Measurements from ENCODE around the gene SEC14L5.
A peak's percentile ranks its signal among the peaks of the same experiment; 100 is the strongest.

SEC14L5 gene

DNA sequence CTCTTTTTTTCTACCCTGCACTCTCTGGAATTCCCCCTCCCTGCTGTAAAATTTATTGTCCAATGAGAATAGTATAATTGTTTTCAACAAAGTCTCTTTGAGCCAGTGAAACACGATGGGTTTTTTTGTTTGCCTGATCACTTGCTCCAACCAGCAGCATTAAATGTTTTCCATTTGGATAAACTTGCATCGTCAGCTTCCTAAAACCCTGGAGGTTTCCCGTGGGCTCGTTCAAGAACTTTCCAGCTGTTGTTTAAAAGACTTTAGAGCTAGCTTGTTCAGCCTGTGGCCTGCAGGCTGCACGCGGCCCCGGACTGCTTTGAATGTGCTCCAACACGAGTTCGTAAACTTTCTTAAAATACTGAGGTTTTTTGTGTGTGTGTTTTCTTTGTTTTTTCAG is 60.7 kb downstream of the SEC14L5 start:
- peak; percentile 73 for DNase-seq

- DNase-seq: no peak
Observed at GRCh38 chr16:5019775-5020174, 61.6 kb downstream of the SEC14L5 start.

- DNase-seq: no peak
Observed at GRCh38 chr16:5020551-5020950, 62.4 kb downstream of the SEC14L5 start.

DNA sequence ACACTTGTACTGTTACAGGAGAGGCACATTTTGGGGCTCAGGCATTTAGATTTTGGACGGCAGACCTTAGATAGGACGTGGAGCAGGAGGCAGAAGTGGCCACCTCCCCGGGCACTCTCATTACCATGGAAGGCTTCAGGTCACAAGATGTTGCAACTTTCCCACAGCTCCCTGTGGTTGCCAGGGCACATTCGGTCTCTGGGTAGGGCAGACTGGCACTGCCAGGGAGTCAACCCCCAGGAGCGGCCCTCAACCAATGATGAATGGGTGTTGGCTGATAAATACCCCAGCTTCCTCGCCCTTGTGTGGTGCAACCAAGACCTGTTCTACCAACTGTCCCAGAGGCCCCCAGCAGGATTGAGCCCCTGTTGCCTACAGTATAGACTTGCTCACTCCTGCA is 64.4 kb downstream of the SEC14L5 start:
- DNase-seq: no peak

GRCh38 chr16:5024632-5025031 is 66.5 kb downstream of the SEC14L5 start:
- no peak for DNase-seq

- DNase-seq: no peak
Observed at GRCh38 chr16:5025171-5025632, 67.1 kb downstream of the SEC14L5 start.

GRCh38 chr16:5026664-5027063 is 68.5 kb downstream of the SEC14L5 start:
- no peak for DNase-seq

- no peak for DNase-seq
Observed at GRCh38 chr16:5027086-5027485, 69.0 kb downstream of the SEC14L5 start.

DNA sequence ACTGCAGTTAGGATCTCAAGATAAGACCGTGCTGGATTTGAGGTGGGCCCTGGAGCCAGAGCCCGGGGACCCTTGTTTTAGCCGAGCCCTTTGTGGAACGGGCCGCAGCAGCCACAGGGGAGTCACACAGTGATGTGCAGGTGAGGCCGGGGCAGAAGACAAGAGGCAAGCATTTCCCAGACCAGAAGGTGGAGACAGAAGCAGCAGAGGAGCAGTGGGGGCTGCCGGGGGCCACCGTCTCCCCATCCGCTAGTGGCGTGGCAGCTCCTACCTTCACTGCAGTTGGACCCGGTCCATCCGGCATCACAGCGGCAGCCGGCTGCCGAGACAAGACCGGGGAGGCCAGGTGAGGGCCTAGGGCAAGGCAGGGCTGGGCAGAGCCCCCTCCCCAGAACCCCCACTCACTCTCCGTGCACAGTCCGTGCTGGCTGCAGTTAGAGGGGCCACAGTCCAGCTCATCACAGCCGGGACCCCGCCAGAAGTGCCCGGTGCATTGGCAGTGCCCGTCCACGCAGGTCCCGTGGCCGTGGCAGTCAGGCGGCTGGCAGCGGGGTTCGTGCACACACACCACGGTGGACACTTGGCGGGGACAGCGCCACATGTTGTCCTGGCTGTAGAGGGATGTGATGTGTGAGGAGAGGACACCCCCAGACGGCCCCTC is 69.6 kb downstream of the SEC14L5 start:
- DNase-seq: no peak

- DNase-seq: no peak
Observed at GRCh38 chr16:5028950-5029475, 70.9 kb downstream of the SEC14L5 start.

DNA sequence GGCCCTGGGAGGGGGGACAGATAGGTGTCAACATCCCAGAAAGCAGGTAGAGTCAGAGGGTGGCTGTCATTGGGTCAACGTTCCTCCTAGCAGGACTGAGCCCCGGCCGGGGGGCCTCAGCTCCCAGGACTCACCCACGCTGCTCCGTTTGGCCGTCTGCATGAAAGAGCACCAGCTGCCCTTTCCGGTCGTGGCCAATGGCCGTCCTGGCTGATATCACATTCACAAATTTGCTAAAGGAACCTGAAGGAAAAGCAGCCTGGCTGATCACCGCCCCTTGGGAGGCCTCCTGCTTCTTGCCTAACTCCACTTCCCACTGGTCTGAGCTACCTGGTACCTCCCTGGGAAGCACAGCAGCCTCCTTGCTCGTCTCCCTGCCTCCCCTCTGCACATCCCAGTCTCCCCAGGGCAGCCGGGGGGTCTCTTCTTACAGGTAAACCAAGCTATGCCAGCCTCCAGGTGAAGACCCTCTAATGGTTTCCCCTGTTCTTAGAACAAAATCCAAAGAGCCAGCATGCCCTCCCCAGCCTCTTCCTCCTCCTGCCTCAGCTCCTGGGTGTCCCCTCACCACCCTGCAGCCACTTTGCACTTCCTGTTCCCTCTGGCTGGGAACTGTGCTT is 72.2 kb downstream of the SEC14L5 start:
- no peak for DNase-seq

- no peak for DNase-seq
Observed at GRCh38 chr16:5031601-5032000, 73.5 kb downstream of the SEC14L5 start.

GRCh38 chr16:5032748-5033167 is 74.6 kb downstream of the SEC14L5 start:
- DNase-seq: no peak

DNA sequence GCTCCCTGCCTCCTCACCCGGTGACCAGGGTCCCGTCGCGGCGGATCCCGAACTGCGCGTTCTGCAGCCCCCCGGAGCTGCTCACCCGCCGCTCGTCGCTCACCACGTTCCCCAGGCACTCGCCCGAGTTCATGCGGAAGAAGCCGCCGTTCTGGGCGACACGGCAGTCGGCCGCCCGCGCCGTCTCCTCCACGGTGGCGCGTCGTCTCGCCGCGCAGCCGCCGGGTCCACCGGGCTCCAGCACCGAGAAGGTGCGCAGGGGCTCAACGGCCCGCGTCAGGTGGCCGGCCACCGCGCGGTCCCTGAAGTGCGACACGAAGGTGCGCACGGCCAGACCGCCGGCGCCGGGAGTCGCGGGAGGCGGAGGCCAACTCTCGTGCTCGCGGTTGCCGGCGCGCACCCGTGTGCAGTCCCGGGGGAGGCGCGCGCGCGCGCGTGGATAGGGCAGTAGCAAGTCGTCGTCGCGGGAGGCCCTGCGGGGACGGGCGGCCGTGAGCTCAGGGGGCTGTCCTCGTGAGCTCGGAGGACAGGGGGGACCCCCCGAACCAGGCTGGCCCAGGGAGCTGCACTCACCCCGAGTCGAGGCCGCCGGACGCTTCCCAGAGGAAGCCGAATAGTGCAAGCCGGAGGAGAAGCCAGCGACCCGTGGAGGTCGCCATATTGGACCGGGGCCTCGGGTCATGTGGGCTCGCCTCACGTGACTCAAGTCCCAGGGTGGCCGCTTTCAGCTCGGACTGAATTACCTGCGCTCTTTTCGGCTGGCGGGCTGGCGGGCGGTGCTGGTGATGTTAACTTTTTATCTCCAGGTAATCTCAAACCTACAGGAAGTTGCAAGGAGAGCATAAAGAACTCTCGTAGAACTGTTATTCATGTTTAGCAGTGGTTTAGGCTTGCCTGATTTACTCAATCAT is 75.4 kb downstream of the SEC14L5 start, which contains the start of gene NAGPA:
Gene NAGPA (minus strand): TSS at position 680 of the 911 bp plus-strand sequence. CDS start 21 bp downstream, at position 659.
- DNase-seq: peak; percentile 92

- no peak for DNase-seq
Observed at GRCh38 chr16:5034167-5034523, 76.0 kb downstream of the SEC14L5 start.

DNA sequence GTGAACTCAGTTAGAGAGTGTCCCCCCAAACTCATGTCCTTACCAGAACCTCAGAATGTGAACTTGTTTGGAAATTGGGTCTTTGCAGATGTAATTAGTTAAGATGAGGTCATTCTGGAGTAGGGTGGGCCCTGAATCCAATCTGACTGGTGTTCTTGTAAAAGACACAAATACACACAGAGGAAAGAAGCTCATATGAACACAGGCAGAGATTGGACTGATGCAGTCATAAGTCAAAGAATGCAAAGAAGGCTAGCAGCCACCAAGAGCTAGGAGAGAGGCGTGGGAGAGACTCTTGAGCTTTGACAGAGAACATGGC is 77.7 kb downstream of the SEC14L5 start:
- DNase-seq: no peak

DNA sequence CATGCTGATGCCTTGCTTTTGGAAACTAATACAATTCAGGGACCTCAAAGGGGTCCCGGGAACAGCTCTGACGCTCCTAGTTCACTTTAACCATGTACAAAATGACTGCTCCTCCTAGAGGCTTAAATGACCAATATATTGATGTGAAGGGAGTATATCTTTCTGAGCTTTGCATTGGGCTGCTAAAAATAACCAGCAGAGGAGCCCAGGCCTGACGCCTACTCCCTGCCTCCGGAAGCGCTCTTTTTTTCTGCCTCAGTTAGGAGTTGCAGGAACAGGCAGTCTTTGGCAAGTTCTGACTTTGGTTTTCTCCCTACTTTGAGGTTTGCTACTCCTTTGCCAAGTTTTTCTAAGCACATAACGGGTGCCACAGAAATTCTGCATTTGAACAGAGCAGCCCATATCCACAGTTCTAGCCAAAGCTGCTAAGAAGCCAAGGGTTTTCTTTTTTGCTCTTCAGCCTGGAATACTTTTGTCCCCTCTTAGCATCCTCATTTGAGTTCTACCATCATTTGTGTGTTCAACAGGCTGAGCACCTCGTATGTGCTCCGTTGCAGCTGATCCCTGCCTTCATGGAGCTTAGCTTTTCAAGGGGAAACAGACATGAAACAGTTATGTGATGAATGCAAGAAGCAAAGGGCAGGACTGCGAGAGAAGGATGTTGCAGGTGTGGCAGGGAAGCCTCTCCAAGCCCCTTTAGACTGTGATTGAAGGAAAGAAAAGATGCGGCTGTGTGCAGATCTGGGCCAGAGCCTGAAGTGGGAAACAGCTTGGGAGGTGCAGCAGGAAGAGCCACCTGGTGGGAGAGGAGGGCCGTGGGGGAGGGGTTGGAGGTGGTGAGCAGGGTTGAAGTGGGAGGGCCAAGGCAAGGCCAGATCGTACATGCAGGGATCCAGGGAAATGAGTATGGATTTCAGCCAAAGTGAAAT is 78.4 kb downstream of the SEC14L5 start:
- DNase-seq: no peak

- no peak for DNase-seq
Observed at GRCh38 chr16:5040451-5040850, 82.3 kb downstream of the SEC14L5 start.

DNA sequence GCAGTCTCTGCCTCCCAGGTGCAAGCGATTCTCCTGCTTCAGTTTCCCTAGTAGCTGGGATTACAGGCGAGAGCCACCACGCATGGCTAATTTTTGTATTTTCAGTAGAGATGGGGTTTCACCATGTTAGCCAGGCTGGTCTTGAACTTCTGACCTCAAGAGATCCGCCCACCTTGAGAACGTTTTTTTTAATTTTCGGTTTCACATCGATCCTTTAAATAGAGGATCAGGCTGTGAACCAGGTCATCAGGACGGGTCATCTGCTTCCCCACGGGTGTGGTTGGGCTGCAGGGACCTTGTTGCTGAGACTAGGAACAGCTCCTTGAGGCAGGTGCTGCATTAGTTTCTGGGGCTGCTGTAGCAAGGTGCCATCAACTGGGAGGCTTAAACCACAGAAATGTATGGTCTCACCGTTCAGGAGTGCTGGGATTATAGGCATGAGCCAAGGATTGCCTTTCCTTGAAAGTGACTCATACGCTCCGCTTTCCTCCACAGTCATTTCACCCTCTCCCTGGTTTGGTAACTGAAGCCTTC is 83.5 kb downstream of the SEC14L5 start:
- no peak for DNase-seq

DNA sequence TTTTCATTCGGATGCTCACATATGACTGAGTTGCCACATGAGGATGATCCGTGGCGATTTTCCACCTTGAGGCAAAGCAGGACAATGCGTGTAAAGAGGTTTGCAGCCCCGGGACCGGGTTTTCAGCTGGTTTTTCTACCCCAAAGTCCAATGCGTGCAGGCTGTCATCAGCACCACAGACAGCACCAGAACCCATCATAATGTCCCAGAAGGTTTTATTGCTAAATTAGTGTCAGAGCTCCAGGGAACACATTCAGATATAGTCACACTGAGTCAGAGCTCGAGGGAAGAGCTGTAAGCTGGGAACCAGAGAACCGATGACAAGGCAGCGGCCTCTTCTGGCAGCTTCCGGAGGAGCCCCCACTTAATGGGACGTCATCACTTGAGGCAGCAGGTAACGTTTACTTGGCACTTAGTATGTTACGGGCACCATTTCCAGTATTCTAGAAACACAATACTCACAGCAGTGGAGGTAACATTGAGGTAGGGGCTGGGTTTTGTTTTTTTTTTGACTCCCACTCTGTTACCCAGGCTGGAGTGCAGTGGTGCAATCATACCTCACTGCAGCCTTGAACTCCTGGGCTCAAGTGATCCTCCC is 84.5 kb downstream of the SEC14L5 start:
- DNase-seq: no peak

DNA sequence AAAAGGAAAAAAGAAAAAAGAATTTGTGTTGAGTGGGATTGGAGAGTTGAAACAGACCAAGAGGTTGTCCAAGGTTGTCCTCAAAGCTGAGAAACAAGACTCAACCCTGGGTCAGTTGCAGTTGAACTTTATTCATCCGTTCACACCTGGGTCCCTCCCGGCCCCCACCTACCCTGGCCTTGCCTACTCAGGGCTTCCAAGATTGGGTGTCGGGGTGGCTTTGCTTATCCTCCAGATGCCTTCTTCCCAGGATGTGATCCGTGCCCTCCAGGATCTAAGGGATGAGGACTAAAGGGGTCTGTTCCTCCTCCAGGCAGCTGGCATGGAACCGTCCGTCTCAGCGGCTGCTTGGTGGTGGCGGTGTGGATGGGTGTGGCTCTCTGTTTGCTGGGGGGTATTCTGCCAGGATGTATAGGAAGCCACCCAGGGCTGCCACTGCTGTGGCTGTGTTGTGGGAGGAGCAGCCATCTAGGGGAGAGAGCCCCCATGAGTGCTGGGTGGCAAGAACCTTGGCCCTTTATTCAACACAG is 85.9 kb downstream of the SEC14L5 start:
- DNase-seq: no peak
